ENCODE data around the gene SLC35E1. TPM values are rescaled to one million over a fixed set of nuclear protein-coding genes. Genes with fewer than 3 reads are reported as not detected.
"Not testable (repeated sequence)": the region's sequence is repeated elsewhere in the genome, so short reads cannot be mapped to it uniquely, and the experiment has no call there.

SLC35E1 gene
- total RNA-seq, 1 experiment from 2014 or later = 24.7 TPM

DNA sequence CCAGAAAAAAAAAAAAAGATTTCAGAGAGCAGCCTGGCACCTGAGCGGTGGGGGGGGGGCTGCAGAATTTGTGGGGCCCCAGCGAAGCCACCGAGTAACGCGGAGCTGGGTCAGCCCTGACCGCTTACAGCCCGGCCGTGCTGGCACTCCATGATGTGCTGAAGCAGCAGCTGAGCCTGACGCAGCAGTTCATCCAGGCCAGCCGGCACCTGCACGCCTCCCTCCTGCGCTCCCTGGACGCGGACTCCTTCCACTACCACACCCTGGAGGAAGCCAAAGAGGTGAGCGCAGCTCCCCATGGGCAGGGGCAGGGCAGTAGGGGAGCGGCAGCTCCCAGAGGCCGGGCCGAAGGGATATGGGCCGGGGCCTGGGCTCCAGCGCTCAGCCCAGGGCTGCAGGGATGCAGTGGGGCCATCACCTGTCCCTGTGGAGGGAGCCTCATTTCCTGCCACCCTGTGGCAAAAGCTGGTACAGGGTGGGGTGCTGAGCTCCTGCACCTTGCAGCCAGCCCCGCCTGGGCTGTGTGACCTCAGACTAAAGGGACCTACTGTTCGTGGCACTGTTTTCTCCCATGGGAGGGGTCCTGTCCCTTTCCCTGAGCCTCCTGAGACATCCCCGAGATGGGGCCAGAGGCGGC lies 57.7 kb downstream of the SLC35E1 start:
- Histone ChIP-seq H3K4me1 (replicated peaks) (no peaks in the 10 kb centered on the region), H3K4me3 (no peak overlapping the region), H3K27me3 (replicated peaks) (no peaks in the 10 kb centered on the region), H3K9me3 (replicated peaks) (no peaks in the 10 kb centered on the region), H3K27ac (no peak overlapping the region), H3K36me3 (peaks cover 41% of the 10 kb centered on the region)
- no peak for DNase-seq (ENCODE audit: low read depth in 1 of 2, low spot score in 2 of 2)

GRCh38 chr19:16512611-16513010 lies 59.6 kb downstream of the SLC35E1 start:
- not testable (repeated sequence) for H3K4me1 ChIP-seq (replicated peaks); H3K4me3 ChIP-seq

GRCh38 chr19:16509141-16510061 lies 62.8 kb downstream of the SLC35E1 start:
- no peaks in the 10 kb centered on the region for H3K27me3 ChIP-seq (replicated peaks)
- no peaks in the 10 kb centered on the region for H3K9me3 ChIP-seq (replicated peaks)
- H3K36me3 ChIP-seq = peaks cover 10% of the 10 kb centered on the region; the same call in 1 of the 2 replicates
- H3K4me3 ChIP-seq = no peak overlapping the region
- DNase-seq (ENCODE audit: low read depth in 1 of 2, low spot score in 2 of 2) = no peak
- H3K27ac ChIP-seq = no peak overlapping the region
- H3K4me1 ChIP-seq (replicated peaks) = no peaks in the 10 kb centered on the region

More at GRCh38 chr19:16512611-16513010, 59.6 kb downstream of the SLC35E1 start:
- H3K36me3 ChIP-seq = peaks cover 25% of the 10 kb centered on the region
- H3K9me3 ChIP-seq (replicated peaks); DNase-seq (ENCODE audit: low read depth in 1 of 2, low spot score in 2 of 2); H3K27me3 ChIP-seq (replicated peaks); H3K27ac ChIP-seq: not testable (repeated sequence)

DNA sequence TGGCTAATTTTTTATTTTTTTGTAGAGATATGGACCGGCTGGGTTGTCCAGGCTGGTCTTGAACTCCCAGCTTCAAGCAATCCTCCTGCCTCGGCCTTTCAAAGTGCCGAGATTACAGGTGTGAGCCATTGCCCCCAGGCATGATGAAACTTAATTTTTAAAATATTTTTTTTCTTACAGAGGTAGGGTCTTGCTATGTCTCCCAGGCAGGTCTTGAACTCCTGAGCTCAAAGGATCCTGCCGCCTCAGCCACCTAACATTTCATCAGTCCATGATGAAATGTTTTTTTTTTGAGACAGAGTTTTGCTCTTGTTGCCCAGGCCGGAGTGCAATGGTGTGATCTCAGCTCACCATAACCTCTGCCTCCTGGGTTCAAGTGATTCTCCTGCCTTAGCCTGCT lies 63.7 kb downstream of the SLC35E1 start:
- H3K27ac ChIP-seq = no peak overlapping the region
- no peaks in the 10 kb centered on the region for H3K9me3 ChIP-seq (replicated peaks)
- no peak overlapping the region for H3K4me3 ChIP-seq
- peaks cover 11% of the 10 kb centered on the region for H3K36me3 ChIP-seq
- H3K4me1 ChIP-seq (replicated peaks) = no peaks in the 10 kb centered on the region
- no peak for DNase-seq (ENCODE audit: low read depth in 1 of 2, low spot score in 2 of 2)
- no peaks in the 10 kb centered on the region for H3K27me3 ChIP-seq (replicated peaks)

DNA sequence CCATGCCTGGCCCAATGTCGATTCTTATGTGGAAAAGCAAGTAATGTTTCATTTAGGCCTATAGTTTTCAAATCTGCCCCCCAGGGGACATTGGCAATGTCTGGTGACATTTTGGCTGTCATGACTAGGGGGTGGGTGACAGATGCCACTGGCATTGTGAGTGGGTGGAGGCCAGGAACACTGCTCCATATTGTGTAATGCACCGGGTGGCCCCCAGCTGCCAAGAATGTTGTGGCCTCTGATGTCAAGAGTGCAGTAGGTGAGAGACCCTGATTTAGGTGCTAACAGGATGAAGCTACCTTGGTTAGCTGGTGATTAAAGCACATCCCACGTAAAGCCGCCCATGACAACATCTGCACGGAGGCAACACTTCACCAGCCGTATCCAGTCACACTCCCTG lies 65.3 kb downstream of the SLC35E1 start:
- Histone ChIP-seq H3K4me1 (replicated peaks) (no peaks in the 10 kb centered on the region), H3K4me3 (no peak overlapping the region), H3K36me3 (peaks cover 14% of the 10 kb centered on the region), H3K27me3 (replicated peaks) (no peaks in the 10 kb centered on the region), H3K9me3 (replicated peaks) (no peaks in the 10 kb centered on the region), H3K27ac (no peak overlapping the region)
- no peak for DNase-seq (ENCODE audit: low read depth in 1 of 2, low spot score in 2 of 2)

DNA sequence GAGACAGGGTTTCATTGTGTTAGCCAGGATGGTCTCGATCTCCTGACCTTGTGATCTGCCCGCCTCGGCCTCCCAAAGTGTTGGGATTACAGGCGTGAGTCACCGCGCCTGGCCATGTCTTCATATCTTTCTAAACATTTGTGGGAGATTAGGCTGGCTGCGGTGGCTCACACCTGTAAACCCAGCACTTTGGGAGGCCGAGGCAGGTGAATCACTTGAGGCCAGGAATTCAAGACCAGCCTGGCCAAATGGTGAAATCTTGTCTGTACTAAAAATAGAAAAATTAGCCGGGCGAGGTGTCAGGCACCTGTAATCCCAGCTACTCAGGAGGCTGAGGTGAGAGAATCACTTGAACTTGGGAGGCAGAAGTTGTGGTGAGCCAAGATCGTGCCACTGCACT lies 66.1 kb downstream of the SLC35E1 start:
- DNase-seq (ENCODE audit: low read depth in 1 of 2, low spot score in 2 of 2); H3K4me1 ChIP-seq (replicated peaks); H3K27ac ChIP-seq; H3K27me3 ChIP-seq (replicated peaks); H3K4me3 ChIP-seq; H3K9me3 ChIP-seq (replicated peaks): not testable (repeated sequence)
- peaks cover 14% of the 10 kb centered on the region for H3K36me3 ChIP-seq

DNA sequence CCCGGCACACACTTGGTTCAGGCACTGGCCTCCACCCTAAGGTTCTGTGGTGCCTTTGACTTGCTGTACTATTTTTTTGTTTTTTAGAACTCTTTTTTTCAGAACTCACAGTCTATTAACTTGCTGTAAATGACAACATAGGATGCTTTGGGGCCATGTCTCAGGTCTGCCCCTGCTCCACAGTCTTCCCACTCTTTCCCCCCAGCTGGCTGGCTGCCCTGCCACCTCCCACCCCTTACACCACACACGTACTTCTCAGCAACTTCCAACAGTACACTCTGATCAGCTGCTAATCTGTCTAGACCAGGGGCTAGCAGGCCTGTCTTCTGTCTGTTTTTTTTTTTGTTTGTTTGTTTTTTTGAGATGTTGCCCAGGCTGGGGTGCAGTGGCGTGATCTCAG lies 67.9 kb downstream of the SLC35E1 start:
- no peaks in the 10 kb centered on the region for H3K4me1 ChIP-seq (replicated peaks)
- no peak overlapping the region for H3K4me3 ChIP-seq
- no peaks in the 10 kb centered on the region for H3K9me3 ChIP-seq (replicated peaks)
- H3K36me3 ChIP-seq = peaks cover 11% of the 10 kb centered on the region
- H3K27me3 ChIP-seq (replicated peaks) = no peaks in the 10 kb centered on the region
- no peak overlapping the region for H3K27ac ChIP-seq
- no peak for DNase-seq (ENCODE audit: low read depth in 1 of 2, low spot score in 2 of 2)

Other genes with a start within 250 kb of the SLC35E1 start
- gene KLF2, start 247.6 kb downstream of the SLC35E1 start, total RNA-seq (2014; rRNA removed; shearing (Covaris generic)) = 12.6 and 15.2 TPM in 2 replicates
- 6.8 and 8.2 TPM in 2 replicates for gene EPS15L1, start 100.4 kb downstream of the SLC35E1 start, total RNA-seq (2014; rRNA removed; shearing (Covaris generic))
- gene CALR3, start 76.2 kb downstream of the SLC35E1 start, total RNA-seq (2014; rRNA removed; shearing (Covaris generic)) = not detected in 2 replicates
- 1.2 and 3.0 TPM in 2 replicates for gene C19orf44, start 76.0 kb downstream of the SLC35E1 start, total RNA-seq (2014; rRNA removed; shearing (Covaris generic))
- 3.8 and 4.3 TPM in 2 replicates for gene CHERP, start 30.0 kb downstream of the SLC35E1 start, total RNA-seq (2014; rRNA removed; shearing (Covaris generic))
- gene MED26, start 55.8 kb upstream of the SLC35E1 start, total RNA-seq (2014; rRNA removed; shearing (Covaris generic)) = 9.6 and 9.8 TPM in 2 replicates
- gene SMIM7, start 87.7 kb upstream of the SLC35E1 start, total RNA-seq (2014; rRNA removed; shearing (Covaris generic)) = 101 and 150 TPM in 2 replicates
- 0.13 and 0.97 TPM in 2 replicates for gene TMEM38A, start 88.7 kb upstream of the SLC35E1 start, total RNA-seq (2014; rRNA removed; shearing (Covaris generic))
- gene NWD1, start 147.4 kb upstream of the SLC35E1 start, total RNA-seq (2014; rRNA removed; shearing (Covaris generic)) = not detected in 2 replicates

Measured in SJSA1 (cell line).